ENCODE data around the gene ZC3H18. TPM values are rescaled to one million over a fixed set of nuclear protein-coding genes. Genes with fewer than 3 reads are reported as not detected.

Gene ZC3H18
- total RNA-seq, 1 experiment from 2014 or later = 61.8 TPM

DNA sequence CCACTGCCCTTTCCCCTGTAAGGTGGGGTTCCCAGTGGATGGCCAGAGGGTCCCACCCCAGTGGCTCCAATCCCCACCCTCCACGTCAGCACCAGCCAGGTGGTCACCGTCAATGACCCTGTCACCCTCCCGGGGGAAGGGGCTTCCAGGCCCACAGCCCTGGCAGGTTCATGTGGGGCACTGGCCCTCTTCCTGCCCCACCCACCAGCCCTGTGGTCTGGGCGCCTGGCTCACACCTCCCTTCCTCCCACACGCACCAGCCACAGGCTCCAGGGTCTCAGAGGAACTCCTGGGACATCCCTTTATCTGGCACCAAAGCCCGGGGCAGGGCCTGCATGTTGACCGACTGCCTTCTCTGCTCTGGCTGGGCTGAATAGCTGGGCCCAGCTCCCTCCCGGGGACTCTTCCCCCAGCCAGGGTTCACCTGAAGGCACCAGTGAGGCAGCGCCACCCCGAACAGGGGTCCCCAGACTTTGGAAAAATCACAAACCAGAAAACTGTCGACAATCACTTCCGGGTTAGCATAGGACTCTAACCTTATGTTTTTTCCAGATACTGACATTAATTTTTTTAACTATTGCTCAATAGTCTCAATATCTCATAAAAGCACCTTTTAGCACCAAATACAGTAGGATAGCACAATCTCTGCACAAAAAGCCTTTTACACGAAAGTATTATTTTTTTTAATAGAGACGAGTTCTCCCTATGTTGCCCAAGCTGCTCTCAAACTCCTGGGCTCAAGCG lies 21.9 kb upstream of the ZC3H18 start:
- DNase-seq (ENCODE audit: low spot score) = no peak
- peaks cover 5% of the 10 kb centered on the region for H3K36me3 Mint-ChIP-seq
- CTCF ChIA-PET = interaction anchor here (1.4 kb wide), 1 partner anchor 12 kb away, joined by 4 read pairs; no protein-coding TSS in a partner anchor
- ATAC-seq = no peak
- POLR2A ChIA-PET = no interaction called here
- H3K9me3 Mint-ChIP-seq = peaks cover 5% of the 10 kb centered on the region
- H3K27me3 Mint-ChIP-seq (ENCODE audit: low read depth) = peaks cover 64% of the 10 kb centered on the region
- no peak overlapping the region for H3K27ac Mint-ChIP-seq
- TF ChIP-seq TEAD1 (CRISPR knock-in tag; IDR thresholded peaks at IDR 0.05) = no peak
- no peak for TF ChIP-seq MYBL2 (CRISPR knock-in tag; IDR thresholded peaks at IDR 0.05)
- TF ChIP-seq FOXP1 (CRISPR knock-in tag; IDR thresholded peaks at IDR 0.05; ENCODE audit: borderline replicate concordance) = no peak
- TF ChIP-seq NR1H2 (CRISPR knock-in tag; IDR thresholded peaks at IDR 0.05) = no peak
- no peak for TF ChIP-seq PREB (CRISPR knock-in tag; IDR thresholded peaks at IDR 0.05; ENCODE audit: borderline replicate concordance)
- TF ChIP-seq ZNF219 (CRISPR knock-in tag; IDR thresholded peaks at IDR 0.05; ENCODE audit: borderline replicate concordance) = no peak
- no peak for TF ChIP-seq ZNF423 (CRISPR knock-in tag; IDR thresholded peaks at IDR 0.05)
- no peak for TF ChIP-seq ATF2 (CRISPR knock-in tag; IDR thresholded peaks at IDR 0.05; ENCODE audit: borderline replicate concordance, low read depth)
- no peak for TF ChIP-seq ESRRA (CRISPR knock-in tag; IDR thresholded peaks at IDR 0.05; ENCODE audit: borderline replicate concordance)
- TF ChIP-seq AFF4 (CRISPR knock-in tag; IDR thresholded peaks at IDR 0.05; ENCODE audit: borderline replicate concordance) = no peak
- TF ChIP-seq SMAD3 (CRISPR knock-in tag; IDR thresholded peaks at IDR 0.05; ENCODE audit: borderline replicate concordance) = no peak
- TF ChIP-seq, protein P1, sequence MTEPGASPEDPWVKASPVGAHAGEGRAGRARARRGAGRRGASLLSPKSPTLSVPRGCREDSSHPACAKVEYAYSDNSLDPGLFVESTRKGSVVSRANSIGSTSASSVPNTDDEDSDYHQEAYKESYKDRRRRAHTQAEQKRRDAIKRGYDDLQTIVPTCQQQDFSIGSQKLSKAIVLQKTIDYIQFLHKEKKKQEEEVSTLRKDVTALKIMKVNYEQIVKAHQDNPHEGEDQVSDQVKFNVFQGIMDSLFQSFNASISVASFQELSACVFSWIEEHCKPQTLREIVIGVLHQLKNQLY (CRISPR knock-in tag; IDR thresholded peaks at IDR 0.05) = no peak
- TF ChIP-seq ZNF263 (CRISPR knock-in tag; IDR thresholded peaks at IDR 0.05; ENCODE audit: low read depth) = no peak
- no peak for TF ChIP-seq USF2 (CRISPR knock-in tag; IDR thresholded peaks at IDR 0.05)
- no peak for TF ChIP-seq ZNF121 (CRISPR knock-in tag; IDR thresholded peaks at IDR 0.05)
- no peak for TF ChIP-seq PRRX2 (CRISPR knock-in tag; IDR thresholded peaks at IDR 0.05)
- no peak for TF ChIP-seq OVOL2 (CRISPR knock-in tag; IDR thresholded peaks at IDR 0.05; ENCODE audit: borderline replicate concordance)
- peaks cover 3% of the 10 kb centered on the region; the same call in 1 of the 2 replicates for H3K4me1 Mint-ChIP-seq
- no peak overlapping the region for H3K4me3 Mint-ChIP-seq

Data from WTC11 (cell line).